ENCODE measurements around the gene OTC.
A peak's percentile ranks its signal among the peaks of the same experiment; 100 is the strongest.

OTC gene

DNA sequence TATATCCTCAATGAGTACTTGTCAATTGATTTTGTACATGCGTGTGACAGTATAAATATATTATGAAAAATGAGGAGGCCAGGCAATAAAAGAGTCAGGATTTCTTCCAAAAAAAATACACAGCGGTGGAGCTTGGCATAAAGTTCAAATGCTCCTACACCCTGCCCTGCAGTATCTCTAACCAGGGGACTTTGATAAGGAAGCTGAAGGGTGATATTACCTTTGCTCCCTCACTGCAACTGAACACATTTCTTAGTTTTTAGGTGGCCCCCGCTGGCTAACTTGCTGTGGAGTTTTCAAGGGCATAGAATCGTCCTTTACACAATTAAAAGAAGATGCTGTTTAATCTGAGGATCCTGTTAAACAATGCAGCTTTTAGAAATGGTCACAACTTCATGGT, at the start of gene OTC:
Gene OTC (plus strand): TSS at position 243 of the 400 bp plus-strand sequence. CDS start 93 bp downstream, at position 336.
- peaks cover 5% of the 10 kb centered on the region for H3K27me3 Mint-ChIP-seq (ENCODE audit: low read depth, poor library complexity)
- TF ChIP-seq, protein P1, sequence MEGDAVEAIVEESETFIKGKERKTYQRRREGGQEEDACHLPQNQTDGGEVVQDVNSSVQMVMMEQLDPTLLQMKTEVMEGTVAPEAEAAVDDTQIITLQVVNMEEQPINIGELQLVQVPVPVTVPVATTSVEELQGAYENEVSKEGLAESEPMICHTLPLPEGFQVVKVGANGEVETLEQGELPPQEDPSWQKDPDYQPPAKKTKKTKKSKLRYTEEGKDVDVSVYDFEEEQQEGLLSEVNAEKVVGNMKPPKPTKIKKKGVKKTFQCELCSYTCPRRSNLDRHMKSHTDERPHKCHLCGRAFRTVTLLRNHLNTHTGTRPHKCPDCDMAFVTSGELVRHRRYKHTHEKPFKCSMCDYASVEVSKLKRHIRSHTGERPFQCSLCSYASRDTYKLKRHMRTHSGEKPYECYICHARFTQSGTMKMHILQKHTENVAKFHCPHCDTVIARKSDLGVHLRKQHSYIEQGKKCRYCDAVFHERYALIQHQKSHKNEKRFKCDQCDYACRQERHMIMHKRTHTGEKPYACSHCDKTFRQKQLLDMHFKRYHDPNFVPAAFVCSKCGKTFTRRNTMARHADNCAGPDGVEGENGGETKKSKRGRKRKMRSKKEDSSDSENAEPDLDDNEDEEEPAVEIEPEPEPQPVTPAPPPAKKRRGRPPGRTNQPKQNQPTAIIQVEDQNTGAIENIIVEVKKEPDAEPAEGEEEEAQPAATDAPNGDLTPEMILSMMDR (IDR thresholded peaks at IDR 0.05), result no peak
- DNase-seq, result no peak
- no peak within 1 kb of the TSS for H3K27ac Mint-ChIP-seq
- H3K4me3 Mint-ChIP-seq, result no peak within 1 kb of the TSS
- H3K9me3 Mint-ChIP-seq, result peaks cover 15% of the 10 kb centered on the region
- H3K4me1 Mint-ChIP-seq, result peaks cover 5% of the 10 kb centered on the region
- no peaks in the 10 kb centered on the region for H3K36me3 Mint-ChIP-seq (ENCODE audit: low read depth)

DNA sequence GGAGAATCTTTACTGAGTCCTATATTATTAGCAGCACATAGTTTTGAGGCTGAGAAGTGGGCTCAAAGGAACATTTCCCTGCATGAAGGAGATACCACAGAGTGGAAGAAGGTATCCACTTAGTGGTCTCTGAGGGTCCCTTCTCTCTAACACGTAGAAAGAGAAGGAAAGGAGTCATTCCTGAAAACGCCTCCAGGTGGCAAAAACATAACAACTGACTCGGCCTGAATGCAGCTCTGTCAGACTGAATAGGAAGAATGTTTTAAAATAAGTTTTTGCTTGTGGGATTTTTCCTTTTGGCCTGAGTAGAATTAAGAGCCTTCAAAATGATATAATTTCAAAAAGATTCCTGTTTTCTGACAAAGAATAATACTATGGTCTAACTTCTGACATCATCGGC, 48.4 kb upstream of the OTC start:
- H3K4me3 Mint-ChIP-seq, result no peak overlapping the region
- H3K4me1 Mint-ChIP-seq, result no peaks in the 10 kb centered on the region
- H3K9me3 Mint-ChIP-seq, result peaks cover 6% of the 10 kb centered on the region
- H3K36me3 Mint-ChIP-seq (ENCODE audit: low read depth), result no peaks in the 10 kb centered on the region
- no peak overlapping the region for H3K27ac Mint-ChIP-seq
- DNase-seq, result no peak
- TF ChIP-seq, protein P1 (IDR thresholded peaks at IDR 0.05), result peak; percentile 40
- no peaks in the 10 kb centered on the region for H3K27me3 Mint-ChIP-seq (ENCODE audit: low read depth, poor library complexity)

DNA sequence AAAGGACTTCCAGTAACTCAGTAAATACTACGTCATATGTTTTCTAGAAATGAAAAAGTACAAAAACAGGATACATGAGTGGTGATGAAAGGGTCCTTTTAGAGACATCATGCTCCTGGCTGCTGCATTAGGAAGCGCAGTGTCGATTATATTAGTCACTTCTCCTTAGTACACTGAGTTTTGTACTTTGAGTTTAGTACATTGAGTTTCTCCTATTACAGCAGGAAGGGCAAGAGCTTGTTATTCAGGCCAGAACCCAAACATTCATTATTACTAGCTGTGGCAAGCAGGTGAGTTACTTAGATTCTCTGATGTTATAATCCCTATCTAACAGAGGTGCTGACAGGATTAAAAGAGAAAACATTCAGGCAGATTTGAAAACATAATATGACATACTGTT, 46.4 kb upstream of the OTC start:
- Mint-ChIP-seq H3K9me3 (peaks cover 5% of the 10 kb centered on the region), H3K27me3 (ENCODE audit: low read depth, poor library complexity) (no peaks in the 10 kb centered on the region), H3K27ac (no peak overlapping the region)

DNA sequence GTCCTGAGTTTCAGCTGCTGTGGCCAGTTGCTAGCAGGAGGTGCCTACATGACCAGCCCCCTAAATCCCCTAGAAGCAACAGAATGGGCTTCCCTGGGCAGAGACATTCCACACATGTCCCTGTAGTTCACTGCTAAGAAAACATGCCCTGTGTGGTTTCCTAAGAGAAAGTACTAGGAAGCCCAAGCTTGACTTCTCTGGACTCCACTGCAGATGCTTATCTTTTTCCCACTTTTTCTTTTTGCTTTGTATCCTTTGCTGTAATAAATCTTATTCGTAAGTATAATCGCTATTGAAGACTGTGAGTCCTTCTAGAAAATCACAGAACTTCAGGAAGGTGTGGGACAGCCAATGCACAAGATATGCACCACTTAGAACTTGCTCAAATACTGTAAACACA, 40.7 kb upstream of the OTC start:
- DNase-seq, result no peak
- peaks cover 5% of the 10 kb centered on the region for H3K27me3 Mint-ChIP-seq (ENCODE audit: low read depth, poor library complexity)
- H3K27ac Mint-ChIP-seq, result no peak overlapping the region
- no peak overlapping the region for H3K4me3 Mint-ChIP-seq
- peaks cover 14% of the 10 kb centered on the region for H3K36me3 Mint-ChIP-seq (ENCODE audit: low read depth)
- no peaks in the 10 kb centered on the region for H3K4me1 Mint-ChIP-seq
- H3K9me3 Mint-ChIP-seq, result peaks cover 10% of the 10 kb centered on the region
- TF ChIP-seq, protein P1 (IDR thresholded peaks at IDR 0.05), result no peak

More for the DNA sequence above, 46.4 kb upstream of the OTC start:
- peaks cover 5% of the 10 kb centered on the region for H3K36me3 Mint-ChIP-seq (ENCODE audit: low read depth)
- TF ChIP-seq, protein P1 (IDR thresholded peaks at IDR 0.05), result no peak
- no peak overlapping the region for H3K4me3 Mint-ChIP-seq
- H3K4me1 Mint-ChIP-seq, result no peaks in the 10 kb centered on the region
- DNase-seq, result no peak

DNA sequence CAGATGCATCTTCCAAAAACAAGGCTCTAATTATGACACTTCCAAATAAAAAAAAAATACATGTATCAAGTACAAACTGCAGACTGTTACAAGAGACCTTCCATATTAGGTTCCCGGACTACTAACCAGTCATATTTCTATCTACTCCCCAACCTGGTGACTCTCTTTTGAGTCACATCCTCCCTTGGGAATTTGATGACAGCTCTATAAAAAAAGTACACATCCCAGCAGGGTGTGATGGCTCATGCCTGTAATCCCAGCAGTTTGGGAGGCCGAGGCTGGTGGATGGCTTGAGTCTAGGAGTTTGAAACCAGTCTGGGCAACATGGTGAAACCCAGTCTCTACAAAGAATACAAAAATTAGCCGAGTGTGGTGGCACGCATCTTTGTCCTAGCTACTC, 40.0 kb upstream of the OTC start:
- no peak overlapping the region for H3K4me3 Mint-ChIP-seq
- H3K9me3 Mint-ChIP-seq, result peaks cover 10% of the 10 kb centered on the region
- no peak for DNase-seq
- peaks cover 5% of the 10 kb centered on the region for H3K27me3 Mint-ChIP-seq (ENCODE audit: low read depth, poor library complexity)
- TF ChIP-seq, protein P1 (IDR thresholded peaks at IDR 0.05), result no peak
- H3K36me3 Mint-ChIP-seq (ENCODE audit: low read depth), result peaks cover 14% of the 10 kb centered on the region
- no peak overlapping the region for H3K27ac Mint-ChIP-seq
- no peaks in the 10 kb centered on the region for H3K4me1 Mint-ChIP-seq

DNA sequence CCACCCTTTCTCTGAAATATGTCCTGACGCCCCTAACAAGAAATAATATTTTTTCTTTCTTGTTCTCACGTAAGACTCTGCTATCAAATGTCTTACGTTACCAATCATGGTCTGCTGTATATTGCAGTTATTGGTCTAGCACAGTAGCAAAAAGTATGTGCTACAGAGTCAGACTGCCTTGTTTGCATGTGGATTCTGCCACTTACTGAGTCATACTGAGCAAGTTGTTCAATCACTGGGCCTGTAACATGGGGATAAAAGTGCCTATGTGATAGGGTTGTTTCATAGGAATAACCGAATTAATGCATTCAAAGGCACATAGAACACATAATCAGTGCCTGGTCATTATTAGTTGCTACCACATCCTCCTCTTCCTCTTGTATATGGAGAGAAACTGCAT, 39.2 kb upstream of the OTC start:
- Mint-ChIP-seq H3K27me3 (ENCODE audit: low read depth, poor library complexity) (peaks cover 5% of the 10 kb centered on the region), H3K4me1 (no peaks in the 10 kb centered on the region), H3K27ac (no peak overlapping the region), H3K4me3 (no peak overlapping the region), H3K36me3 (ENCODE audit: low read depth) (peaks cover 14% of the 10 kb centered on the region), H3K9me3 (peaks cover 10% of the 10 kb centered on the region)
- TF ChIP-seq, protein P1 (IDR thresholded peaks at IDR 0.05), result no peak
- DNase-seq, result no peak
